HCT116 (cell line): ENCODE measurements around the gene HEMK1. TPM values are rescaled to one million over a fixed set of nuclear protein-coding genes. Genes with fewer than 3 reads are reported as not detected.

Experiments
- ATAC-seq: fragments of 200-7000 bp; cut with Tn5 transposase; 2 replicates; pipeline ENCODE4 v1.9.1; 2020; ENCODE audit warnings: mild to moderate bottlenecking, moderate library complexity
- BruUV-seq: library from RNA; stranded (reverse); fragments of 400-500 nt; replicated peaks from 2 replicates; lab custom pipeline; 2021; lab: Mats Ljungman, UMichigan
- CTCF ChIA-PET: fragments of 300-600 bp; sonication (Branson Sonifier 250); formaldehyde crosslinking; loops from one replicate; lab custom pipeline; 2021; ENCODE audit warnings: antibody characterized with exemption; lab: Charles Lee
- POLR2A ChIA-PET: fragments of 300-600, 350-600 bp; sonication (Branson Sonifier 250); formaldehyde crosslinking; loops from one replicate; lab custom pipeline; 2021; ENCODE audit warnings: antibody characterized with exemption; lab: Charles Lee
- RAD21 ChIA-PET, 2 experiments: fragments of 300-600 bp; sonication (Branson Sonifier 250); formaldehyde crosslinking; loops; one replicate each; lab custom pipeline; 2023; ENCODE audit warnings: low total read pairs in 2 of 2; ENCODE audit not compliant: uncharacterized antibody in 2 of 2, unreplicated experiment in 2 of 2, low non-redundant PET in 1 of 2; lab: Charles Lee
- DNase-seq: peaks from one replicate; pipeline ENCODE4 v3.0.0-alpha.2; 2010; ENCODE audit warnings: low read depth, low spot score
- H2AFZ ChIP-seq: fragments of 200-600 bp; shearing (Covaris generic), sonication (generic); 2 replicates; pipeline ENCODE4 v1.6.1; 2017; ENCODE audit warnings: low read depth, mixed run types, mixed read lengths, antibody characterized with exemption, low read length; ENCODE audit not compliant: poor library complexity, severe bottlenecking
- H3K27ac ChIP-seq: 2 replicates; pipeline ENCODE4 v1.5.1; 2012; ENCODE audit warnings: low read depth, low read length
- H3K27me3 ChIP-seq: fragments of 200-600 bp; sonication (generic); 2 replicates; pipeline ENCODE4 v1.6.1; 2016; ENCODE audit warnings: mixed run types, low read length, mixed read lengths; ENCODE audit not compliant: insufficient read depth
- H3K36me3 ChIP-seq, 2 experiments: fragments of 200-500 bp in 1 of 2; fragments of 200-600 bp in 1 of 2; sonication (Bioruptor generic) in 1 of 2; sonication (generic) in 1 of 2; 2 replicates each; pipeline versions ENCODE4 v1.5.1 to v1.6.1; 2014 to 2016; ENCODE audit warnings: low read length in 2 of 2, inconsistent platforms in 1 of 2, mixed read lengths in 1 of 2, mixed run types in 1 of 2; ENCODE audit not compliant: insufficient read depth in 2 of 2, control insufficient read depth in 1 of 2
- H3K4me1 ChIP-seq, 2 experiments: fragments of 200-600 bp in 1 of 2; sonication (generic) in 1 of 2; 2 replicates each; pipeline versions ENCODE4 v1.5.1 to v1.6.1; 2012 to 2017; ENCODE audit warnings: low read length in 2 of 2, inconsistent platforms in 1 of 2, mild to moderate bottlenecking in 1 of 2, mixed read lengths in 1 of 2, mixed run types in 1 of 2, moderate library complexity in 1 of 2; ENCODE audit not compliant: insufficient read depth in 2 of 2, control insufficient read depth in 1 of 2
- H3K4me2 ChIP-seq: fragments of 200-600 bp; sonication (generic); 2 replicates; pipeline ENCODE4 v1.6.1; 2017; ENCODE audit warnings: mixed run types, low read length, mixed read lengths
- H3K4me3 ChIP-seq, 2 experiments: fragments of 200-600 bp in 1 of 2; sonication (generic) in 1 of 2; replicated peaks in 1 of 2; 2 replicates each; pipeline ENCODE4 v1.5.1; 2011 to 2016; ENCODE audit warnings: low read length in 2 of 2, control low read depth in 1 of 2, low read depth in 1 of 2, mild to moderate bottlenecking in 1 of 2, mixed read lengths in 1 of 2, mixed run types in 1 of 2
- H3K79me2 ChIP-seq: fragments of 200-600 bp; sonication (generic); 2 replicates; pipeline ENCODE4 v1.6.1; 2017; ENCODE audit warnings: mild to moderate bottlenecking, mixed run types, low read length, moderate library complexity, mixed read lengths; ENCODE audit not compliant: insufficient read depth
- H3K9ac ChIP-seq: fragments of 200-600 bp; sonication (generic); 2 replicates; pipeline ENCODE4 v1.6.1; 2016; ENCODE audit warnings: low read length, mixed read lengths
- H3K9me2 ChIP-seq: fragments of 200-600 bp; sonication (generic), shearing (Covaris generic); 2 replicates; pipeline ENCODE4 v1.6.1; 2017; ENCODE audit warnings: mixed run types, mild to moderate bottlenecking, moderate library complexity; ENCODE audit not compliant: insufficient read depth
- H3K9me3 ChIP-seq, 2 experiments: fragments of 200-500 bp in 1 of 2; fragments of 200-600 bp in 1 of 2; sonication (Bioruptor generic) in 1 of 2; sonication (generic) in 1 of 2; 2 replicates each; pipeline ENCODE4 v1.6.1; 2014 to 2017; ENCODE audit warnings: low read length in 2 of 2, mixed read lengths in 2 of 2, inconsistent platforms in 1 of 2, low read depth in 1 of 2, mild to moderate bottlenecking in 1 of 2, mixed run types in 1 of 2, moderate library complexity in 1 of 2; ENCODE audit not compliant: control insufficient read depth in 1 of 2, insufficient read depth in 1 of 2
- H4K20me1 ChIP-seq: fragments of 200-600 bp; sonication (generic), shearing (Covaris generic); 2 replicates; pipeline ENCODE4 v1.6.1; 2017; ENCODE audit warnings: mixed run types, mild to moderate bottlenecking, moderate library complexity; ENCODE audit not compliant: insufficient read depth
- CTCF ChIP-seq, 3 experiments: fragments of 200-600 bp in 1 of 3; sonication (generic) in 1 of 3; IDR thresholded peaks in 2 of 3; conservative IDR thresholded peaks in 1 of 3; 2 replicates each; pipeline ENCODE4 v1.5.1; 2012 to 2017; ENCODE audit warnings: low read depth in 2 of 3, low read length in 2 of 3, antibody characterized with exemption in 1 of 3, borderline replicate concordance in 1 of 3, control low read depth in 1 of 3, mild to moderate bottlenecking in 1 of 3, mixed read lengths in 1 of 3, mixed run types in 1 of 3, moderate library complexity in 1 of 3; ENCODE audit not compliant: insufficient read depth in 1 of 3
- EGR1 ChIP-seq: IDR thresholded peaks from 2 replicates; pipeline ENCODE4 v1.6.1; 2012; ENCODE audit warnings: low read depth
- EZH2phosphoT487 ChIP-seq: fragments of 200-600 bp; IDR thresholded peaks from 2 replicates; pipeline ENCODE4 v1.6.1; 2018; ENCODE audit warnings: antibody characterized with exemption, borderline replicate concordance
- MAX ChIP-seq: IDR thresholded peaks from 2 replicates; pipeline ENCODE4 v1.6.1; 2012
- POLR2A ChIP-seq: IDR thresholded peaks from 2 replicates; pipeline ENCODE4 v1.7.0; 2011; ENCODE audit warnings: borderline replicate concordance; ENCODE audit not compliant: insufficient read depth, insufficient read length; ENCODE audit errors: extremely low read depth
- POLR2AphosphoS5 ChIP-seq: IDR thresholded peaks from 2 replicates; pipeline ENCODE4 v1.6.1; 2011; ENCODE audit warnings: mild to moderate bottlenecking, low read depth, low read length, moderate library complexity
- RAD21 ChIP-seq: IDR thresholded peaks from 2 replicates; pipeline ENCODE4 v1.6.1; 2012; ENCODE audit warnings: low read depth, mild to moderate bottlenecking
- YY1 ChIP-seq: IDR thresholded peaks from 2 replicates; pipeline ENCODE4 v1.6.1; 2011; ENCODE audit warnings: low read length, low read depth, moderate library complexity, mild to moderate bottlenecking; ENCODE audit not compliant: insufficient replicate concordance; ENCODE audit errors: extremely low read depth
- intact Hi-C: fragments of 100-400 bp; cut with micrococcal nuclease; formaldehyde crosslinking; loops from 2 replicates; pipeline ENCODE4 v1.10.0; 2022
- total RNA-seq: library from RNA; stranded (reverse); gene quantifications from one replicate; pipeline ENCODE4 v1.2.1, GENCODE V29; 2021; ENCODE audit not compliant: unreplicated experiment

HEMK1 gene
- total RNA-seq, 1 experiment from 2014 or later: 20.5 TPM

GRCh38 chr3:50551054-50551659, 18.2 kb upstream of the HEMK1 start:
- BruUV-seq: no TSS peak
- Histone ChIP-seq H3K9ac (0 out of 2 replicates have a peak overlapping the region, but pooled peaks have one; percentile 2), H3K27ac (peak overlapping the region; percentile 15), H3K36me3 (no peaks in the 10 kb centered on the region), H3K9me3 (no peaks in the 10 kb centered on the region), H4K20me1 (no peaks in the 10 kb centered on the region), H3K4me2 (peak overlapping the region; percentile 67), H3K4me1 (peaks cover 12 to 17% of the 10 kb centered on the region in 2 experiments), H3K9me2 (no peaks in the 10 kb centered on the region), H3K27me3 (no peaks in the 10 kb centered on the region), H3K79me2 (no peaks in the 10 kb centered on the region), H2AFZ (peak overlapping the region; percentile 60), H3K4me3 (0 out of 4 replicates have a peak overlapping the region, but pooled peaks of 1 of the 2 experiments have one; percentile 12)
- no peak for TF ChIP-seq EZH2phosphoT487
- TF ChIP-seq EGR1: peak; percentile 87
- DNase-seq: no peak
- RAD21 ChIA-PET: interaction anchor here in 1 of 2 experiments (1.1 kb wide), 1 partner anchor 9 kb away, joined by 3 read pairs; no protein-coding TSS in a partner anchor
- POLR2A ChIA-PET: no interaction called here
- ATAC-seq: peak; percentile 46
- intact Hi-C loops: loop anchor here (1.0 kb wide), 1 partner anchor 65 kb away; no protein-coding TSS in a partner anchor
- CTCF ChIA-PET: interaction anchor here (1.0 to 1.6 kb wide), 6 partner anchors 9 to 181 kb away, joined by 3 to 8 read pairs (median 4); partner anchors contain the start of genes CISH and HEMK1

GRCh38 chr3:50551681-50552435, 17.5 kb upstream of the HEMK1 start:
- intact Hi-C loops: loop anchor here (1.0 kb wide), 1 partner anchor 64 kb away; no protein-coding TSS in a partner anchor
- Histone ChIP-seq H3K27me3 (no peaks in the 10 kb centered on the region), H3K9ac (0 out of 2 replicates have a peak overlapping the region, but pooled peaks have one; percentile 2), H3K4me2 (peak overlapping the region; percentile 67), H2AFZ (no peak overlapping the region), H3K27ac (peak overlapping the region; percentile 15), H3K9me2 (no peaks in the 10 kb centered on the region), H3K36me3 (no peaks in the 10 kb centered on the region), H3K79me2 (no peaks in the 10 kb centered on the region), H3K4me3 (no peak overlapping the region), H3K9me3 (no peaks in the 10 kb centered on the region), H4K20me1 (no peaks in the 10 kb centered on the region), H3K4me1 (peaks cover 12 to 17% of the 10 kb centered on the region in 2 experiments)
- DNase-seq (no peak), ATAC-seq (peak; percentile 60)
- POLR2A ChIA-PET: no interaction called here
- no TSS peak for BruUV-seq
- CTCF ChIA-PET: interaction anchor here (1.0 to 1.6 kb wide), 6 partner anchors 9 to 62 kb away, joined by 3 to 8 read pairs (median 4); partner anchors contain the start of genes CISH and HEMK1
- RAD21 ChIA-PET: interaction anchor here in 1 of 2 experiments (1.1 kb wide), 1 partner anchor 10 kb away, joined by 3 read pairs; no protein-coding TSS in a partner anchor
- no peak for TF ChIP-seq EGR1
- TF ChIP-seq YY1: no peak
- TF ChIP-seq CTCF (IDR thresholded peaks at IDR 0.05 in 2 of 3, conservative IDR thresholded peaks at IDR 0.05 in 1 of 3; ENCODE audit: borderline replicate concordance in 1 of 3, insufficient read depth in 1 of 3, low read depth in 2 of 3, low read length in 2 of 3): peak; percentile 36 to 49 (median 42); a peak in 5 of 6 replicates
- no peak for TF ChIP-seq POLR2AphosphoS5
- no peak for TF ChIP-seq MAX
- TF ChIP-seq POLR2A: no peak
- TF ChIP-seq RAD21: peak; percentile 55
